ENCODE results near the gene CORO2B.

DNA sequence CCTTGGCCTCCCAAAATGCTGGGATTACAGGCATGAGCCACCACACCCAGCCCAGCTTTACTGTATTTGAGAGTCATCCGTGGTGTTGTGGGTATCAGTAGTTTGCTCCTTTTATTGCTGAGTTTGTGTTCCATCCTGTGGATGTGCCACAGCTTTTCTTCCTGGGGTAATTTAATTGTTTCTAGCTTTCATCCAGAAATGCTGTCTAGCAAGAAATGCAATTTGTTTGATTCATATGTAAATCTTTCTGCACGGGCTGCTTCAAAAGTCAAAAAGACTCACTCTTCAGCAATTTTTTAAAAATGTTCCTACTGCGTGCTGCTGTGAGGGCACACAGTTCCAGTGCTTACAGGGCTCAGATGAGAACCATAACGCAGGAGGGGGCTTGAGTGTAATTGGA lies 47.1 kb downstream of the CORO2B start:
- no peak for TF ChIP-seq MYC (IDR thresholded peaks at IDR 0.05; ENCODE audit: low read depth, low read length)
- TF ChIP-seq, protein P1, sequence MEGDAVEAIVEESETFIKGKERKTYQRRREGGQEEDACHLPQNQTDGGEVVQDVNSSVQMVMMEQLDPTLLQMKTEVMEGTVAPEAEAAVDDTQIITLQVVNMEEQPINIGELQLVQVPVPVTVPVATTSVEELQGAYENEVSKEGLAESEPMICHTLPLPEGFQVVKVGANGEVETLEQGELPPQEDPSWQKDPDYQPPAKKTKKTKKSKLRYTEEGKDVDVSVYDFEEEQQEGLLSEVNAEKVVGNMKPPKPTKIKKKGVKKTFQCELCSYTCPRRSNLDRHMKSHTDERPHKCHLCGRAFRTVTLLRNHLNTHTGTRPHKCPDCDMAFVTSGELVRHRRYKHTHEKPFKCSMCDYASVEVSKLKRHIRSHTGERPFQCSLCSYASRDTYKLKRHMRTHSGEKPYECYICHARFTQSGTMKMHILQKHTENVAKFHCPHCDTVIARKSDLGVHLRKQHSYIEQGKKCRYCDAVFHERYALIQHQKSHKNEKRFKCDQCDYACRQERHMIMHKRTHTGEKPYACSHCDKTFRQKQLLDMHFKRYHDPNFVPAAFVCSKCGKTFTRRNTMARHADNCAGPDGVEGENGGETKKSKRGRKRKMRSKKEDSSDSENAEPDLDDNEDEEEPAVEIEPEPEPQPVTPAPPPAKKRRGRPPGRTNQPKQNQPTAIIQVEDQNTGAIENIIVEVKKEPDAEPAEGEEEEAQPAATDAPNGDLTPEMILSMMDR (IDR thresholded peaks at IDR 0.05; ENCODE audit: low read depth, low read length) = no peak
- no peak for TF ChIP-seq POLR2A (IDR thresholded peaks at IDR 0.05; ENCODE audit: extremely low read depth, insufficient read length)
